Hematopoietic multipotent progenitor cell treated with erythropoietin and hydrocortisone succinate and interleukin-3 and kit ligand, for 8 days (in vitro differentiated cells): ENCODE data around the gene U2AF1.
"Not testable (repeated sequence)": the region's sequence is repeated elsewhere in the genome, so short reads cannot be mapped to it uniquely, and the experiment has no call there.

ENCODE experiments used
- DNase-seq: peaks from one replicate; pipeline ENCODE4 v3.0.0-alpha.2; 2015

The U2AF1 gene

GRCh38 chr21:43076023-43076637 is 31.2 kb downstream of the U2AF1 start:
- DNase-seq = not testable (repeated sequence)

- not testable (repeated sequence) for DNase-seq
Measured at GRCh38 chr21:43075170-43076022, 32.0 kb downstream of the U2AF1 start, which contains the start of gene CBS. Gene CBS, minus strand, starts transcription at chr21:43075835. Its CDS starts 3,642 bp downstream, at chr21:43072193.

DNA sequence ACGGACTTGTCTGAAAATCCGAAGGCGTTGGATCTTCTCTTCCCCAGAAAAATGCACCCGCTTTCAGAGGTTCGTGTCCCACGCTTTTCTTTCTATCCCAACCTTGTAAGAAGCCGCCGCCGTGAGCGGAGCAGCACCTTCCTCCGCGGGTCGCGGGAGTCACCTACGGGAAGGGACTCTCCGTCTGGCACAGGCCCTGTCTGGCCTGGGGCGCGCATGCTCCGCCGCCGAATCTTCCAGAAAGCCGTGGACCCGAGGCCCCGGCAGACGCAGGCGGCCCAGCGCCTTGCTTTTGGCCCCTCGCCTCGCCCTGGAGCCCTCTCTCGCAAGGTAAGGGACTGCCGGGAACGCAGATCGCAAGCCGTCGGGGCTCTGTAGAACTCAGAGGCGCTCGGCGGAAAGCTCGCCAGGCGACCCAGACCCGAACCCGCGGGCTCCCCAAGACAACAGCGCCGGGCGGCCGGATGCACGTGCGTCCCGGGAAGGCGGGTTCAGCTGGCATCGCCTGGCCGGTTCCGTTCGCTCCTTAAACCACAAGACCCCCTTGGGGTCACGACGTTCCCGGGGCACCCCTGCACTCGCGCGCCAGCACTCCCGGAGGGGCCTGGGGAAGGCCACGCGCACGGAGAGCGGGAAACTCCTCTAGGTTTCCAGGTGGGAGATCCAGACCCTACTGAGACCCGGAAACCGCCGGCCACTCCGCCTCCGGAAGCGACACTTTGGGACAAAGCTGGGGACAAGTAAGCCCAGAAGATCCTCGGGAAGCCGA is 32.8 kb downstream of the U2AF1 start:
- DNase-seq = not testable (repeated sequence)

DNA sequence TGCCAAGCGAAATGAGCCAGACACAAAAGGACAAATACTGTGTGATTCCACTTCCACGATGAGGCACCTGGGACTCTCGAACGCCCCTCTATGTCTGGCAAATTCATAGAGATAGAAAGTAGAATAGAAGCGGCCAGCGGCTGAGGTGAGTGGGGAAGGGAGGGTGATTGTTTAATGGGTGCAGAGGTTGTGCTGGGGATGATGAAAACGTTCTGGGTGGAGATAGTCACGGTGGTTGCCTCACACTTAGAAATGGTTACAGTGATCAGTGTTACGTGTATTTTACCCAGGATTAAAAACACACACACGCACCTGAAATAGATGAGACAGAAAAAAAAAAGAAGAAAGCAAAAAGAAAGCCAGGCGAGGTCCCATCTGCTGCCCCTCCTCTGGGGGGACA is 34.6 kb downstream of the U2AF1 start:
- not testable (repeated sequence) for DNase-seq

GRCh38 chr21:43069682-43070081 is 37.7 kb downstream of the U2AF1 start:
- not testable (repeated sequence) for DNase-seq

DNA sequence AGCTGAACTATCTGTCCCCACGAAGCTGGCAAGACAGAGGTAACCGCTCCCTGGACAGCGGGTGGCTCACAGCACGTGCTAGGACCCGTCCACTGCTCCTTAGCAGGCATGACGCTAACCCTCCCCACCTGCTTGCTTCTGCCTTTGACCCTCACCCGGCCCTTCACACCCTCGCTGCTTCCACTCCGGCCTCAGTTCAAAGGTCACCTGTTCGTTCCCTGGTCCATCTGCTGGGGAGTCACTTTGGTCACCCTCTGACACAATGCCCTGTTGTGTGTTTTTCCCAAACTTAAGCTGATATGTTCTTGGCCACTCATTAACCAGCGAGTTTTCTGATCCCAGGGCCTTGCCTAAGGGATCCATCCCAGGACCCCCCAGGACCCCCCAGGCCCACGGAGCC is 39.3 kb downstream of the U2AF1 start:
- DNase-seq = not testable (repeated sequence)

DNA sequence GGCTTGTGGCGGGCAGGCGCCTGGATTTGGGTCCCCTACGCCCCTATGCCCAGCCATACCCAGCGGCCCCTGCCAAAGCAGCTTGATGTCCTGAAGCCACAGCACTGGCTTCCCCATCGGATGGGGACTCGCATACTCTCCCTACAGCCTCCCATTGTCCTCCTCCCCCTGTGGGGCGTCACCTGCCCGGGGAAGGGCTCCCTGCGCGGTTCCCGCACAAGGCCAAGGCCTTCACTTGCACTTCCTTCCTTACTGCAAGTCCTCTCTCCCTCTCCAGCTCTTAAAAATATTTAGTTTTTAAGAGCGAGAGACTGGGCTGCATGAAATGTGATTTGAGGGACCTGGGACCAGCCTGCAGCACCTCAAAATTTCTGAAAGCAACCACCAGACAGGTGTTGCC is 40.7 kb downstream of the U2AF1 start:
- not testable (repeated sequence) for DNase-seq

GRCh38 chr21:43065991-43066390 is 41.4 kb downstream of the U2AF1 start:
- DNase-seq = not testable (repeated sequence)

DNA sequence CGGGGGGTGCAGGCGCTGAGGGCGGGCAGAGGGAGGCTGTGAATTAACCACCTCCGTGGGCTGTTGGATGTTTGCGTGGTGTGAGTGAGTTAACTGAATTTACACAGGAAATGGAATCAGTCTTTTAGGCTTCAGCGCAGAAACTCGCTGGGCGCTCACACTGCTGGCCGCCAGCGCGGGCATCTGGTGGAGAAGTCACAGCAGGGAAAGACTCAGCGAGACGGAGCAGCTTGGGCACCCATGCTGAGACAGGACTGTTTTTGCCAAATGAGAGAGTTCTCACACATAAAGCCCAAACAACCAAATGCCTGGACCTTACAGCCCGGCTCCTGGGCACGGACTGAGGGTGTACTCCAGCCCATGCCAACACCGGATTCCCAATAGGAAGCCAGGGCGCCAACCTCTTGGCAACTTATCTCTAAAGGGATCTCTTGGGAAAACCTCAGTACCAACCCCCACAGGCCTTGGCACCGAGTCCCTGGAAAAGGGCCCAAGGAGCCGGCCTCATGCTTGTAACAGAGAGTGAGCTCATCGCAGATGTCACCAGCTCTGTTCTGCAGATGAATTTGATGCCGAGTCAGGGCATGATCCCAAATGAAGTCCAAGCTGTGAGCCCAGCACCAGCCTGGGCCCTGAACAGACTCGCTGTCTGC is 43.0 kb downstream of the U2AF1 start:
- DNase-seq = not testable (repeated sequence)

DNA sequence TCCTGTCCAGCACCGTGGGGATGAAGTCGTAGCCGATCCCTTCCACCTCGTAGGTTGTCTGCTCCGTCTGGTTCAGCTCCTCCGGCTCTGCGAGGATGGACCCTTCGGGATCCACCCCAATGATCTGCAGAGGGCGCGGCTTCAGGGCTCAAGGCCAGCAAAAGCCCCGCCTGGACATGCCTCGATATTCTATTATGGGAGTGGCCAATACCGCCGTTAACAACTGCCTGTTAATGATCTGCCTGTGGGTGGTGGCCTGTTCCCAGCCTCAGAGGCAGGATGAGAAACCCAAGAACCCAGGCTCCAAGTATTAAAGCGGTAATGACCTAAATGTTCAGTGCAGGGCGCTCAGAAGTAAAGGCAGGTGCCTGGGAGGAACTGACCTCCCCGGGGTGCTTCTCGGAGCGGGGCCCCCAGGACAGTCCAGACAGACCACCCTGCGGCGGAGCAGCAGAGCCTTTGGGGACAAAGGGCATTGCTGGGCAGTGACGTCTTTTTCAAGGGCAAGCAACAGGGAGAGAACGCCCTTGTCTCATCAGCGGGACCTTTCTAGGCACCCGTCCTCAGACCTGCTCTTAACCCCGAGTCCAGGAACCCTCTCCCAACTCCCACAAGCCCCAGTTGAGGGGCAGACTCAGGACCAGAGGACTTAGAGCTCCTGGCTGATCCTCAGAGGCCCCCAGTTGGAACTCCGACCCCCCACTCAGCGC is 44.3 kb downstream of the U2AF1 start:
- DNase-seq = not testable (repeated sequence)

GRCh38 chr21:43053112-43053511 is 54.3 kb downstream of the U2AF1 start:
- not testable (repeated sequence) for DNase-seq

GRCh38 chr21:43045876-43046821 is 61.2 kb downstream of the U2AF1 start:
- not testable (repeated sequence) for DNase-seq

GRCh38 chr21:43045165-43045875 is 62.0 kb downstream of the U2AF1 start:
- DNase-seq = not testable (repeated sequence)

DNA sequence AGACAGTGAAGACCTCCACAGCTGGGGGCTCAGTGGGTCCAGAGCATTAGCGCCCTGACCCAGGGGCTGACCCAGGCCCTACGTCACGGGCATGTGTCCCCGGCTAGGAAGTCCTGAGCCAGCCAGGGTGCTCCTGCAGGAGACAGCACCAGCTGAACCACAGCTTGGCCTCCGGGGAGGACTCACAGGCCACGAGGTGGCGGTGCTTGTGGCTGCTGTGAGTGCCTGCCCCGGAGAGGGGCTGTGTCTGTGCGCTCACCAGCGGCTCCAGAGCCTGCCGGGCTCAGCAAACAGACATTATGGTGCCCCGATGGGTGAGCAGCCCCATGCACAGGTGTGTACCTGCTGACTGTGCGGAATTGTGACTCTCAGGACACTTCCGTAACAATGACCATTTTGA is 62.8 kb downstream of the U2AF1 start:
- not testable (repeated sequence) for DNase-seq

DNA sequence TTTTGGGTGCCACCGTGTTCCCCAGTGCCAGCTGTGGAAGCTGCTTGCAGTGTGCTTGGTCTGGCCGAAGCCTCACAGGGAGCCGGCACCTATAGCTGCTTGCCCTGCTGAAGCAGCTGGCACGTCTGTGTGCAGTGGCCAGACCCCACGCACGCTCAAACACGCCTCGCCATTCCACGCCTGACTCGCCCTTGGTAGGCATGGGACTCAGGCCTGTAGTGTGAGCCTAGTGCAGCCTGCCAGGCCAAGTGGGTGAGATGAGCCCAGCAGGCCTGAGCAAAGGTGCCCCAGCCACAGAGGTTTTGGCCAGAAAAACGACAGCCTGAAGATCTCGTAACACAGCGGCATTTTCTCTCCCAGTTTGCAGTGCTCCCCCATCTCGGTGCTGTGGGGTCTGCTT is 64.1 kb downstream of the U2AF1 start:
- DNase-seq = not testable (repeated sequence)
